HTR-8/SVneo (cell line): ENCODE data around the gene NADK.
A peak's percentile ranks its signal among the peaks of the same experiment; 100 is the strongest.

ENCODE experiments used
- DNase-seq: peaks from one replicate; pipeline ENCODE4 v3.0.0; 2011; ENCODE audit warnings: low spot score, mixed read lengths; ENCODE audit not compliant: insufficient read length
- FAIRE-seq: peaks from 2 replicates; lab custom pipeline; 2011; peaks lifted over from hg19 to GRCh38; lab: Jason Lieb, UNC

The NADK gene

GRCh38 chr1:1768249-1768992 is 9.8 kb downstream of the NADK start:
- DNase-seq, result no peak
- no peak for FAIRE-seq

GRCh38 chr1:1764876-1765470 is 13.3 kb downstream of the NADK start:
- no peak for FAIRE-seq
- no peak for DNase-seq

- DNase-seq (no peak), FAIRE-seq (no peak)
Observed at GRCh38 chr1:1763657-1764621, 14.3 kb downstream of the NADK start.

- no peak for FAIRE-seq
- DNase-seq, result no peak
Observed at GRCh38 chr1:1761504-1762376, 16.5 kb downstream of the NADK start.

GRCh38 chr1:1760715-1761114 is 17.6 kb downstream of the NADK start:
- no peak for DNase-seq
- FAIRE-seq, result no peak

GRCh38 chr1:1760345-1760650 is 18.0 kb downstream of the NADK start:
- no peak for DNase-seq
- FAIRE-seq, result no peak

- DNase-seq (no peak), FAIRE-seq (no peak)
Observed at GRCh38 chr1:1759456-1760344, 18.6 kb downstream of the NADK start.

- peak; percentile 57 for FAIRE-seq
Observed at GRCh38 chr1:1758692-1759455, 19.4 kb downstream of the NADK start.

GRCh38 chr1:1758059-1758621 is 20.1 kb downstream of the NADK start:
- DNase-seq (no peak), FAIRE-seq (no peak)

More at GRCh38 chr1:1758692-1759455, 19.4 kb downstream of the NADK start:
- DNase-seq, result no peak

GRCh38 chr1:1757422-1758058 is 20.7 kb downstream of the NADK start:
- DNase-seq (no peak), FAIRE-seq (no peak)

GRCh38 chr1:1756661-1757421 is 21.4 kb downstream of the NADK start:
- no peak for DNase-seq
- FAIRE-seq, result no peak

- DNase-seq (no peak), FAIRE-seq (no peak)
Observed at GRCh38 chr1:1755852-1756251, 22.4 kb downstream of the NADK start.

- DNase-seq, result no peak
Observed at GRCh38 chr1:1755426-1755825, 22.8 kb downstream of the NADK start.

GRCh38 chr1:1754051-1754815 is 24.0 kb downstream of the NADK start:
- FAIRE-seq (no peak), DNase-seq (no peak)

More at GRCh38 chr1:1755426-1755825, 22.8 kb downstream of the NADK start:
- FAIRE-seq, result no peak

- no peak for DNase-seq
- no peak for FAIRE-seq
Observed at GRCh38 chr1:1753607-1754005, 24.7 kb downstream of the NADK start.
